WTC11 (cell line): ENCODE measurements around the gene APOBEC3G.

Experiments
- FOXK1 ChIP-seq: sonication (generic); formaldehyde crosslinking; IDR thresholded peaks from 2 replicates; pipeline ENCODE4 v1.8.0; 2022; ENCODE audit warnings: mild to moderate bottlenecking, moderate library complexity, missing genetic modification reagents
- MAX ChIP-seq: sonication (generic); formaldehyde crosslinking; IDR thresholded peaks from 2 replicates; pipeline ENCODE4 v1.8.0; 2022; ENCODE audit warnings: mild to moderate bottlenecking, missing genetic modification reagents
- RELA ChIP-seq: sonication (generic); formaldehyde crosslinking; IDR thresholded peaks from 2 replicates; pipeline ENCODE4 v1.8.1; 2022; ENCODE audit warnings: missing genetic modification reagents, mild to moderate bottlenecking, borderline replicate concordance
- TEAD4 ChIP-seq: sonication (generic); formaldehyde crosslinking; IDR thresholded peaks from 2 replicates; pipeline ENCODE4 v1.8.0; 2022; ENCODE audit warnings: mild to moderate bottlenecking, missing genetic modification reagents
- ZMAT4 ChIP-seq: fragments of 250-450 bp; sonication (Bioruptor Pico); IDR thresholded peaks from 2 replicates; pipeline ENCODE4 v1.9.0; 2021; ENCODE audit warnings: mild to moderate bottlenecking
- TF ChIP-seq, protein P1 (sequence below): fragments of 200-600 bp; IDR thresholded peaks from 2 replicates; pipeline ENCODE4 v1.8.0; 2022; ENCODE audit warnings: antibody characterized with exemption
- TF ChIP-seq, protein P2 (sequence below): sonication (generic); formaldehyde crosslinking; conservative IDR thresholded peaks from 2 replicates; pipeline ENCODE4 v1.8.1; 2022; ENCODE audit warnings: mild to moderate bottlenecking, missing genetic modification reagents
- TF ChIP-seq, protein P3 (sequence below): sonication (generic); formaldehyde crosslinking; IDR thresholded peaks from 2 replicates; pipeline ENCODE4 v1.8.1; 2022; ENCODE audit warnings: mild to moderate bottlenecking, missing genetic modification reagents, moderate library complexity, borderline replicate concordance

DNA sequence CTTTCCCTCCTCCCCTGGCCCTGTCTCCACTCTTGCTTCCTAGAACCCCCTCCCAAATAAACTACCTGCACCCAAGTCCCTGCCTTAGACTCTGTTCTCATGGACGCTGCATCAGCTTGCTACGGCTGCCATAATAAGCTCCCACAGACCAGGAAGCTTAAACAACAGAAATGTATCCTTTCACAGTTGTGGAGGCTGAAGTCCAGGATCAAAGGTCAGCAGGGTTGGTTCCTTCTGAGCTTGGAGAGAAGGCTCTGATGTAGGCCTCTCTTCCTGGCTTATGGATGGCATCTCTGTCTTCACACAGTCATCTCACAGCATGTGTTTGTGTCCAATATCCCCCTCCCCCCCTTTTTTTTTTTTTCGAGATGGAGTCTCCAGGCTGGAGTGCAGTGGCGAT is 52.0 kb downstream of the APOBEC3G start:
- TF ChIP-seq, protein P1, sequence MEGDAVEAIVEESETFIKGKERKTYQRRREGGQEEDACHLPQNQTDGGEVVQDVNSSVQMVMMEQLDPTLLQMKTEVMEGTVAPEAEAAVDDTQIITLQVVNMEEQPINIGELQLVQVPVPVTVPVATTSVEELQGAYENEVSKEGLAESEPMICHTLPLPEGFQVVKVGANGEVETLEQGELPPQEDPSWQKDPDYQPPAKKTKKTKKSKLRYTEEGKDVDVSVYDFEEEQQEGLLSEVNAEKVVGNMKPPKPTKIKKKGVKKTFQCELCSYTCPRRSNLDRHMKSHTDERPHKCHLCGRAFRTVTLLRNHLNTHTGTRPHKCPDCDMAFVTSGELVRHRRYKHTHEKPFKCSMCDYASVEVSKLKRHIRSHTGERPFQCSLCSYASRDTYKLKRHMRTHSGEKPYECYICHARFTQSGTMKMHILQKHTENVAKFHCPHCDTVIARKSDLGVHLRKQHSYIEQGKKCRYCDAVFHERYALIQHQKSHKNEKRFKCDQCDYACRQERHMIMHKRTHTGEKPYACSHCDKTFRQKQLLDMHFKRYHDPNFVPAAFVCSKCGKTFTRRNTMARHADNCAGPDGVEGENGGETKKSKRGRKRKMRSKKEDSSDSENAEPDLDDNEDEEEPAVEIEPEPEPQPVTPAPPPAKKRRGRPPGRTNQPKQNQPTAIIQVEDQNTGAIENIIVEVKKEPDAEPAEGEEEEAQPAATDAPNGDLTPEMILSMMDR: no peak
- TF ChIP-seq ZMAT4 (CRISPR knock-in tag): no peak
- TF ChIP-seq, protein P2, sequence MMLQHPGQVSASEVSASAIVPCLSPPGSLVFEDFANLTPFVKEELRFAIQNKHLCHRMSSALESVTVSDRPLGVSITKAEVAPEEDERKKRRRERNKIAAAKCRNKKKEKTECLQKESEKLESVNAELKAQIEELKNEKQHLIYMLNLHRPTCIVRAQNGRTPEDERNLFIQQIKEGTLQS (CRISPR knock-in tag): no peak
- TF ChIP-seq, protein P3, sequence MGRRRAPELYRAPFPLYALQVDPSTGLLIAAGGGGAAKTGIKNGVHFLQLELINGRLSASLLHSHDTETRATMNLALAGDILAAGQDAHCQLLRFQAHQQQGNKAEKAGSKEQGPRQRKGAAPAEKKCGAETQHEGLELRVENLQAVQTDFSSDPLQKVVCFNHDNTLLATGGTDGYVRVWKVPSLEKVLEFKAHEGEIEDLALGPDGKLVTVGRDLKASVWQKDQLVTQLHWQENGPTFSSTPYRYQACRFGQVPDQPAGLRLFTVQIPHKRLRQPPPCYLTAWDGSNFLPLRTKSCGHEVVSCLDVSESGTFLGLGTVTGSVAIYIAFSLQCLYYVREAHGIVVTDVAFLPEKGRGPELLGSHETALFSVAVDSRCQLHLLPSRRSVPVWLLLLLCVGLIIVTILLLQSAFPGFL: no peak
- TF ChIP-seq FOXK1 (CRISPR knock-in tag): no peak
- no peak for TF ChIP-seq MAX (CRISPR knock-in tag)
- TF ChIP-seq RELA (CRISPR knock-in tag): no peak
- TF ChIP-seq TEAD4: no peak
